HepG2 (cell line): ENCODE measurements around the gene UBE2C. TPM values are rescaled to one million over a fixed set of nuclear protein-coding genes. Genes with fewer than 3 reads are reported as not detected.

Source experiments
- ISL2 ChIP-seq: sonication (generic); formaldehyde crosslinking; IDR thresholded peaks from 2 replicates; pipeline ENCODE4 v1.5.0; 2020; ENCODE audit warnings: missing genetic modification reagents
- KMT2B ChIP-seq: IDR thresholded peaks from 2 replicates; pipeline ENCODE4 v1.6.1; 2016; ENCODE audit warnings: missing genetic modification reagents, missing compliant biosample characterization
- MYC ChIP-seq: sonication (generic); formaldehyde crosslinking; IDR thresholded peaks from 2 replicates; pipeline ENCODE4 v1.9.0; 2021; ENCODE audit warnings: missing genetic modification reagents, borderline replicate concordance
- SMARCC2 ChIP-seq: fragments of 450-650 bp; IDR thresholded peaks from 2 replicates; pipeline ENCODE4 v1.6.1; 2017; ENCODE audit warnings: antibody characterized with exemption, mild to moderate bottlenecking
- SOX5 ChIP-seq: IDR thresholded peaks from 2 replicates; pipeline ENCODE4 v1.6.1; 2016; ENCODE audit warnings: borderline replicate concordance
- SP2 ChIP-seq: sonication (generic); formaldehyde crosslinking; IDR thresholded peaks from 2 replicates; pipeline ENCODE4 v1.5.1; 2020; ENCODE audit warnings: mild to moderate bottlenecking, missing genetic modification reagents
- ZC3H4 ChIP-seq: sonication (generic); formaldehyde crosslinking; IDR thresholded peaks from 2 replicates; pipeline ENCODE4 v1.4.0; 2020; ENCODE audit warnings: missing genetic modification reagents, borderline replicate concordance
- ZNF263 ChIP-seq: sonication (generic); formaldehyde crosslinking; IDR thresholded peaks from 2 replicates; pipeline ENCODE4 v1.4.0; 2020; ENCODE audit warnings: missing genetic modification reagents
- ZNF333 ChIP-seq: sonication (generic); formaldehyde crosslinking; IDR thresholded peaks from 2 replicates; pipeline ENCODE4 v1.4.0; 2020; ENCODE audit warnings: mild to moderate bottlenecking, missing genetic modification reagents, borderline replicate concordance
- ZNF34 ChIP-seq: sonication (generic); formaldehyde crosslinking; IDR thresholded peaks from 2 replicates; pipeline ENCODE4 v1.4.0; 2020; ENCODE audit warnings: mild to moderate bottlenecking, missing genetic modification reagents, borderline replicate concordance
- ZNF382 ChIP-seq: sonication (generic); formaldehyde crosslinking; IDR thresholded peaks from 2 replicates; pipeline ENCODE4 v1.5.0; 2020; ENCODE audit warnings: missing genetic modification reagents, mild to moderate bottlenecking, borderline replicate concordance
- ZNF724P ChIP-seq: sonication (generic); formaldehyde crosslinking; IDR thresholded peaks from 2 replicates; pipeline ENCODE4 v1.8.0; 2022; ENCODE audit warnings: missing genetic modification reagents, borderline replicate concordance
- ZNF746 ChIP-seq: sonication (generic); formaldehyde crosslinking; IDR thresholded peaks from 2 replicates; pipeline ENCODE4 v1.8.0; 2022; ENCODE audit warnings: mild to moderate bottlenecking, missing genetic modification reagents
- polyA plus RNA-seq, 8 experiments: library from polyadenylated mRNA; depleted of rRNA in 3 of 8; stranded (reverse) in 7 of 8; unstranded in 1 of 8; fragments of >200 nt; fragmentation: Illumina TruSeq in 4 of 8; extraction: Trizol in 4 of 8; gene quantifications; 2 replicates each; pipeline versions ENCODE4 v1.2.1 to v1.2.3, GENCODE V29; 2011 to 2016; ENCODE audit warnings: low read depth in 4 of 8, missing spikeins in 1 of 8, mixed read lengths in 1 of 8; ENCODE audit not compliant: insufficient read depth in 1 of 8
- total RNA-seq, 5 experiments: library from RNA; depleted of rRNA; stranded (reverse); fragments of >200 nt; fragmentation: Illumina TruSeq; extraction: Trizol; gene quantifications; 2 replicates each; pipeline ENCODE4 v1.2.3, GENCODE V29; 2016; ENCODE audit warnings: low read depth in 1 of 5
- TF ChIP-seq, protein P1 (sequence below): sonication (generic); formaldehyde crosslinking; IDR thresholded peaks from 2 replicates; pipeline ENCODE4 v1.8.0; 2022; ENCODE audit warnings: mild to moderate bottlenecking, missing genetic modification reagents, borderline replicate concordance
- TF ChIP-seq, protein P2 (sequence below): sonication (generic); formaldehyde crosslinking; IDR thresholded peaks from 2 replicates; pipeline ENCODE4 v1.8.1; 2022; ENCODE audit warnings: mild to moderate bottlenecking, missing genetic modification reagents
- TF ChIP-seq, protein P3 (sequence below): sonication (generic); formaldehyde crosslinking; IDR thresholded peaks from 2 replicates; pipeline ENCODE4 v1.5.0; 2020; ENCODE audit warnings: missing genetic modification reagents
- TF ChIP-seq, protein P4 (sequence below): sonication (generic); formaldehyde crosslinking; IDR thresholded peaks from 2 replicates; pipeline ENCODE4 v1.5.0; 2020; ENCODE audit warnings: missing genetic modification reagents, mild to moderate bottlenecking, borderline replicate concordance
- TF ChIP-seq, protein P5 (sequence below): sonication (generic); formaldehyde crosslinking; IDR thresholded peaks from 2 replicates; pipeline ENCODE4 v1.8.0; 2022; ENCODE audit warnings: missing genetic modification reagents, mild to moderate bottlenecking, moderate library complexity, borderline replicate concordance
- TF ChIP-seq, protein P6 (sequence below): IDR thresholded peaks from 2 replicates; pipeline ENCODE4 v1.6.1; 2018; ENCODE audit warnings: missing genetic modification reagents

Gene UBE2C
- total and polyA plus RNA-seq, 2 of the 13 experiments (the other 11 are each of a cell fraction or from before 2014, with no cell fraction given), result 100 to 123 TPM

DNA sequence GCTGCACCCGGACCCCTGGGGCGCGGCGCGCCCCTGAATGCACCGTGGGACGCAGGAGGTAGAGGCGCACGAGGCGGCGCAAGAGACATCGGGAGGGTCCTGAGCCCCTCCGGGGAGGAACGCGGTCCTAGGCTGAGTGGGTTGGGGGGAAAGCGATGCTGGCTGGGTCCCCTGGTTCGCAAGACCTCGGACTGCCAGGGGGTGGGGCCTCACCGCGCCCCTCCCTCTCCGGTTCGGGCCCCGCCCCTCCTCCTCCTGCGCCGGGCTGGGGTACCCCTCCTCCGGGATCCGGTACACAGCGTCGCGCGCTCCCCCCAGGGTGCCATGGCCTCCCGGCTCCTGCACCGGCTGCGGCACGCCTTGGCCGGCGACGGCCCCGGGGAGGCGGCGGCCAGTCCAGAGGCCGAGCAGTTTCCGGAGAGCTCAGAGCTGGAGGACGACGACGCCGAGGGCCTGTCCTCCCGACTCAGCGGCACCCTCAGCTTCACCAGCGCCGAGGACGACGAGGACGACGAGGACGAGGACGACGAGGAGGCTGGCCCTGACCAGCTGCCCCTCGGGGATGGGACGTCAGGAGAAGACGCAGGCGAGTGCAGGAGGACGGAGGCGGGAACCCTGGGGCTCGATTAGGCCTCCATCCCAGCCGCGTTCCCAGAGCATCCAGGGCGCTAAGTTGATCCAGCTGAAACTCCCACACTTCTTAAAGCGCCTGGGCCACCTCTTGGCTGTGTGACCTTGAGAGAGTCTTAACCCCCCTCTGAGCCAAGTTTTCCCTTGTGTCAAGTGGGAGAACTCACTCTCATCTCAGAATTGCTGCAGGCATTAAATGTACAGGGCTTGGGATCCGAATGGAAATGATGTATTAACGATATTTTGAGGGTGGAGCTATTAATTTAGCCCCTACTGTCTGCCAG is 21.7 kb downstream of the UBE2C start (continued):
- TF ChIP-seq, protein P1, sequence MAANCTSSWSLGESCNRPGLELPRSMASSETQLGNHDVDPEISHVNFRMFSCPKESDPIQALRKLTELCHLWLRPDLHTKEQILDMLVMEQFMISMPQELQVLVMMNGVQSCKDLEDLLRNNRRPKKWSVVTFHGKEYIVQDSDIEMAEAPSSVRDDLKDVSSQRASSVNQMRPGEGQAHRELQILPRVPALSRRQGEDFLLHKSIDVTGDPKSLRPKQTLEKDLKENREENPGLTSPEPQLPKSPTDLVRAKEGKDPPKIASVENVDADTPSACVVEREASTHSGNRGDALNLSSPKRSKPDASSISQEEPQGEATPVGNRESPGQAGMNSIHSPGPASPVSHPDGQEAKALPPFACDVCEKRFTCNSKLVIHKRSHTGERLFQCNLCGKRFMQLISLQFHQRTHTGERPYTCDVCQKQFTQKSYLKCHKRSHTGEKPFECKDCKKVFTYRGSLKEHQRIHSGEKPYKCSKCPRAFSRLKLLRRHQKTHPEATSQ (CRISPR knock-in tag), result no peak
- TF ChIP-seq ZC3H4 (CRISPR knock-in tag), result 0 out of 2 replicates have a peak, but pooled peaks have one; percentile 23
- TF ChIP-seq, protein P2, sequence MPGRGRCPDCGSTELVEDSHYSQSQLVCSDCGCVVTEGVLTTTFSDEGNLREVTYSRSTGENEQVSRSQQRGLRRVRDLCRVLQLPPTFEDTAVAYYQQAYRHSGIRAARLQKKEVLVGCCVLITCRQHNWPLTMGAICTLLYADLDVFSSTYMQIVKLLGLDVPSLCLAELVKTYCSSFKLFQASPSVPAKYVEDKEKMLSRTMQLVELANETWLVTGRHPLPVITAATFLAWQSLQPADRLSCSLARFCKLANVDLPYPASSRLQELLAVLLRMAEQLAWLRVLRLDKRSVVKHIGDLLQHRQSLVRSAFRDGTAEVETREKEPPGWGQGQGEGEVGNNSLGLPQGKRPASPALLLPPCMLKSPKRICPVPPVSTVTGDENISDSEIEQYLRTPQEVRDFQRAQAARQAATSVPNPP (CRISPR knock-in tag), result no peak
- TF ChIP-seq ZNF382 (CRISPR knock-in tag), result no peak
- peak; percentile 60 for TF ChIP-seq SP2
- peak; percentile 65 for TF ChIP-seq ZNF263 (CRISPR knock-in tag)
- TF ChIP-seq, protein P3, sequence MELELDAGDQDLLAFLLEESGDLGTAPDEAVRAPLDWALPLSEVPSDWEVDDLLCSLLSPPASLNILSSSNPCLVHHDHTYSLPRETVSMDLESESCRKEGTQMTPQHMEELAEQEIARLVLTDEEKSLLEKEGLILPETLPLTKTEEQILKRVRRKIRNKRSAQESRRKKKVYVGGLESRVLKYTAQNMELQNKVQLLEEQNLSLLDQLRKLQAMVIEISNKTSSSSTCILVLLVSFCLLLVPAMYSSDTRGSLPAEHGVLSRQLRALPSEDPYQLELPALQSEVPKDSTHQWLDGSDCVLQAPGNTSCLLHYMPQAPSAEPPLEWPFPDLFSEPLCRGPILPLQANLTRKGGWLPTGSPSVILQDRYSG (CRISPR knock-in tag), result no peak
- 0 out of 2 replicates have a peak, but pooled peaks have one; percentile 10 for TF ChIP-seq MYC (CRISPR knock-in tag)
- TF ChIP-seq, protein P4, sequence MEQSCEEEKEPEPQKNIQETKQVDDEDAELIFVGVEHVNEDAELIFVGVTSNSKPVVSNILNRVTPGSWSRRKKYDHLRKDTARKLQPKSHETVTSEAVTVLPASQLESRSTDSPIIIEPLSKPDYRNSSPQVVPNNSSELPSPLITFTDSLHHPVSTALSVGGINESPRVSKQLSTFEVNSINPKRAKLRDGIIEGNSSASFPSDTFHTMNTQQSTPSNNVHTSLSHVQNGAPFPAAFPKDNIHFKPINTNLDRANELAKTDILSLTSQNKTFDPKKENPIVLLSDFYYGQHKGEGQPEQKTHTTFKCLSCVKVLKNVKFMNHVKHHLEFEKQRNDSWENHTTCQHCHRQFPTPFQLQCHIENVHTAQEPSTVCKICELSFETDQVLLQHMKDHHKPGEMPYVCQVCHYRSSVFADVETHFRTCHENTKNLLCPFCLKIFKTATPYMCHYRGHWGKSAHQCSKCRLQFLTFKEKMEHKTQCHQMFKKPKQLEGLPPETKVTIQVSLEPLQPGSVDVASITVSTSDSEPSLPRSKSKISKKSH (CRISPR knock-in tag), result peak; percentile 62; the same call in 1 of the 2 replicates
- TF ChIP-seq, protein P5, sequence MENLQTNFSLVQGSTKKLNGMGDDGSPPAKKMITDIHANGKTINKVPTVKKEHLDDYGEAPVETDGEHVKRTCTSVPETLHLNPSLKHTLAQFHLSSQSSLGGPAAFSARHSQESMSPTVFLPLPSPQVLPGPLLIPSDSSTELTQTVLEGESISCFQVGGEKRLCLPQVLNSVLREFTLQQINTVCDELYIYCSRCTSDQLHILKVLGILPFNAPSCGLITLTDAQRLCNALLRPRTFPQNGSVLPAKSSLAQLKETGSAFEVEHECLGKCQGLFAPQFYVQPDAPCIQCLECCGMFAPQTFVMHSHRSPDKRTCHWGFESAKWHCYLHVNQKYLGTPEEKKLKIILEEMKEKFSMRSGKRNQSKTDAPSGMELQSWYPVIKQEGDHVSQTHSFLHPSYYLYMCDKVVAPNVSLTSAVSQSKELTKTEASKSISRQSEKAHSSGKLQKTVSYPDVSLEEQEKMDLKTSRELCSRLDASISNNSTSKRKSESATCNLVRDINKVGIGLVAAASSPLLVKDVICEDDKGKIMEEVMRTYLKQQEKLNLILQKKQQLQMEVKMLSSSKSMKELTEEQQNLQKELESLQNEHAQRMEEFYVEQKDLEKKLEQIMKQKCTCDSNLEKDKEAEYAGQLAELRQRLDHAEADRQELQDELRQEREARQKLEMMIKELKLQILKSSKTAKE (CRISPR knock-in tag), result peak; percentile 66
- no peak for TF ChIP-seq ISL2 (CRISPR knock-in tag)
- no peak; the same call in 1 of the 2 replicates for TF ChIP-seq ZNF724P (CRISPR knock-in tag)
- TF ChIP-seq KMT2B (CRISPR knock-in tag), result peak; percentile 66; the same call in 1 of the 2 replicates
- TF ChIP-seq, protein P6, sequence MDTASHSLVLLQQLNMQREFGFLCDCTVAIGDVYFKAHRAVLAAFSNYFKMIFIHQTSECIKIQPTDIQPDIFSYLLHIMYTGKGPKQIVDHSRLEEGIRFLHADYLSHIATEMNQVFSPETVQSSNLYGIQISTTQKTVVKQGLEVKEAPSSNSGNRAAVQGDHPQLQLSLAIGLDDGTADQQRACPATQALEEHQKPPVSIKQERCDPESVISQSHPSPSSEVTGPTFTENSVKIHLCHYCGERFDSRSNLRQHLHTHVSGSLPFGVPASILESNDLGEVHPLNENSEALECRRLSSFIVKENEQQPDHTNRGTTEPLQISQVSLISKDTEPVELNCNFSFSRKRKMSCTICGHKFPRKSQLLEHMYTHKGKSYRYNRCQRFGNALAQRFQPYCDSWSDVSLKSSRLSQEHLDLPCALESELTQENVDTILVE (CRISPR knock-in tag), result no peak
- peak; percentile 98; the same call in 1 of the 2 replicates for TF ChIP-seq ZNF333 (CRISPR knock-in tag)
- TF ChIP-seq SMARCC2, result no peak
- no peak; the same call in 1 of the 2 replicates for TF ChIP-seq ZNF34 (CRISPR knock-in tag)
- TF ChIP-seq SOX5 (CRISPR knock-in tag), result no peak
- TF ChIP-seq ZNF746, result no peak; the same call in 1 of the 2 replicates
